ENCODE data around the gene TRAPPC12.

DNA sequence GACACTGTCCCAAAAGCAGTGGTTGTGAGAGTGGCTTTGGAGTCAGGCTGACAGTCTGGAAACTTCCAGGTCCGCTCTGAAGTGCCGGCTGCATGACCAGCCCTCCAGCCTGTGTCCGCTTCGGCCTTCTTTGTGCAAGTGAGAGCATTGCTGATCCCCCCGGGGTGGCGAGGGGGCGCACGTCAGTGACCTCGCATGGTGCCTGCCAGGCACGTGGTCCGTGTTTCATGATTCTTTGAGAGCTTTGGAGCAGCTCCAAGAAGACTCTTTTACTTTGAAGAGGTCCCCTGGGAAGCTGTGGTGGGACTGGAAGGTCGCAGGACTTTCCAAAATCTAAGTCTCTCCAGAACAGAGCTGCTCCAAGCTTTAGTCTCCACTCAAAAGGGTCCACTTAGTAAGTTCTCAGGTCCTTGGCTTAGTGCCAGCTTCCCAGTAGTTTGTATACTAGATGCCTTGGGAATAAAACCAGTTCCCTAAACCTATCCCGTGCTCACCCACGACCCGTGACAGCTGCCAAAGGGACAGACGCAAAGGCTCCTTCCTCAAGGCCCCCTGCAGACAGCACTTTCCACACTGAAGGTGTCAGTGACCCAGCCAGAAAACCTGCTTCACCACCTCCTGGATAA lies 71.0 kb downstream of the TRAPPC12 start:
- TF ChIP-seq, protein P1, sequence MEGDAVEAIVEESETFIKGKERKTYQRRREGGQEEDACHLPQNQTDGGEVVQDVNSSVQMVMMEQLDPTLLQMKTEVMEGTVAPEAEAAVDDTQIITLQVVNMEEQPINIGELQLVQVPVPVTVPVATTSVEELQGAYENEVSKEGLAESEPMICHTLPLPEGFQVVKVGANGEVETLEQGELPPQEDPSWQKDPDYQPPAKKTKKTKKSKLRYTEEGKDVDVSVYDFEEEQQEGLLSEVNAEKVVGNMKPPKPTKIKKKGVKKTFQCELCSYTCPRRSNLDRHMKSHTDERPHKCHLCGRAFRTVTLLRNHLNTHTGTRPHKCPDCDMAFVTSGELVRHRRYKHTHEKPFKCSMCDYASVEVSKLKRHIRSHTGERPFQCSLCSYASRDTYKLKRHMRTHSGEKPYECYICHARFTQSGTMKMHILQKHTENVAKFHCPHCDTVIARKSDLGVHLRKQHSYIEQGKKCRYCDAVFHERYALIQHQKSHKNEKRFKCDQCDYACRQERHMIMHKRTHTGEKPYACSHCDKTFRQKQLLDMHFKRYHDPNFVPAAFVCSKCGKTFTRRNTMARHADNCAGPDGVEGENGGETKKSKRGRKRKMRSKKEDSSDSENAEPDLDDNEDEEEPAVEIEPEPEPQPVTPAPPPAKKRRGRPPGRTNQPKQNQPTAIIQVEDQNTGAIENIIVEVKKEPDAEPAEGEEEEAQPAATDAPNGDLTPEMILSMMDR (IDR thresholded peaks at IDR 0.05) = no peak
- no peak for TF ChIP-seq POLR2AphosphoS5 (IDR thresholded peaks at IDR 0.05; ENCODE audit: insufficient read depth in 1 of 2, low read depth in 1 of 2)
- TF ChIP-seq POLR2A (IDR thresholded peaks at IDR 0.05) = no peak

Data from vagina (tissue), 2 donors.